ENCODE data around the gene SH3RF2.
"Not testable (repeated sequence)": the region's sequence is repeated elsewhere in the genome, so short reads cannot be mapped to it uniquely, and the experiment has no call there.

Gene SH3RF2

DNA sequence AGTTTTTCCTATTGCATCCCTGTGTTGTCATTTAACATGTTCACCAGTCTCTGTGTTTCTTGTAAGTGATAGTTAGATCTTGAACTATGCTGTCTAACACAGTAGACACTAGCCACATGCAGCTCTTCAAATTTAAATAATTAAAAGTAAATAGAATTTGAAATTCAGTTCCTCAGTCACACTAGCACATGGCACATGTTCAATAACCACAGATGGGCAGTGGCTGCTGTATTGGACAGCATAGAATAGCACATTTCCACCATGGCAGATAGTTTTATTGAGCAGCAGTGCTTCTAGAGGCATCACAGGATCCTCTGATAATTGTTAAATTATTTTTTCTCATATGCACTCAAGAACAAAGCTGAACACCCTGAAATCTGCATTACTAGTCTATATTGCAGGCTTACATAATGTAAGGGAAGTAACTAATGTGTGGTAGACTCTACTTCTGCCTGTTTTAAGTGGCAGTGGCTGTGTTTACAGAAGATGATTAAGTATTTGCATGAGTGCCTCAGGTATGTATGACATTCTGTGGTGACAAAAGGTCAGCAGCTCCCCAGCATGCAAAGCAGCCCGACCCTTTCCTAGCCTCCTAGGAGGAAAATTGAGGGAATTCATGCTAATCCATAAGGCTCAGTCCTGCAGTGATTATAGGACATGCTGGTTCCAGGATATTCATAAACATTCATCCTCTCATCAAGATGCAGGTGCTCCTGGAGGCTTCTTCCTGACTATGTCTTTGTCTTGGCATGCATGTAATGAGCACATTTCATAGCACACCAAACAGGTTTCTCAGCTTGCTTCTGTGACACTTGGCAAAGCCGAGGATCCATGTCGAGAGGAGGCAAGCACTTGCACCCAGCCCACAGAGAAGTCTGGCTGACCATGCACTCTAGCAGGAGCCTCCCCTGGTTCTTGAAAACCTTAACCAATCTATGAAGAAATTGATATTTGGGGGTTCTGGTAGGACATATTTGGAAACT, 45.5 kb downstream of the SH3RF2 start:
- peak; percentile 61 for DNase-seq

GRCh38 chr5:145982572-145983318, 46.4 kb downstream of the SH3RF2 start:
- DNase-seq = no peak

DNA sequence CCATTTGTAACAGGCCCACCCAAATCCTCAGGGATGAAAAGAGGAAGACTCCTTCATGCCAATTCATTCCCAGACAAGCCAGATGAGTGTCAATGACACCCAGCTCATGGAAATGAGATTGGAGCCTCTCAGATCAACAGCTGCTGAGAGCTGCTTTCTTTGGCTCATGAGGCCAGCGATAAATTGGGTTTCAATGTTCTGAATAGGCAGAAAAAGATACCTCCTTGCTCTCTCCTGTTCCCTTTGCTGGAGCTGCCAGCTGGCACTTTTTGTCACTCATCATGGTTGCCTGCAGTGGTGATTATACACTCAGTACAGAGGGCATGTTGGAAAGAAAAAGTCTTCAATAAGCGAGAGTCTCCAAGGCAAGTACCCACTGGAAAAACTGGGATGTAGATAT, 47.1 kb downstream of the SH3RF2 start:
- no peak for DNase-seq

DNA sequence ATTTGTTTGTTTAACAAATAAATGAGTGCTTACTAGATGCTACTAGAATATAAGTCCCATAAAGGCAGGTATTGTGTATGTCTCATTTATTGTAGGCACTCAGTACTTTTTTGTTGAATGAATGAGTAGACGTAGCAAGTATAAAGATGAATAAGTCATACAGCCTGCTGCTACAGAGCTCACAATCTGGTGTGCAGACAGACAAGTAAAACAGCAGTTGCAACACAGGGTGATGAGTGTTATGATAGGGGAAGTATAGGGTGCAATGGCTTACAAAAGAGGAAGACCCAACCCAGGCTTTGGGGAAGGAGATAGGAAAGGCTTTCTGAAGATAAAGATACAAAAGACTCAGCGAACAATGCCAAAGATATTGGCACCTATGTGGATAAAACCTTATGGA, 47.7 kb downstream of the SH3RF2 start:
- no peak for DNase-seq

- no peak for DNase-seq
These were observed 51.5 kb downstream of the SH3RF2 start for GRCh38 chr5:145987856-145988255.

DNA sequence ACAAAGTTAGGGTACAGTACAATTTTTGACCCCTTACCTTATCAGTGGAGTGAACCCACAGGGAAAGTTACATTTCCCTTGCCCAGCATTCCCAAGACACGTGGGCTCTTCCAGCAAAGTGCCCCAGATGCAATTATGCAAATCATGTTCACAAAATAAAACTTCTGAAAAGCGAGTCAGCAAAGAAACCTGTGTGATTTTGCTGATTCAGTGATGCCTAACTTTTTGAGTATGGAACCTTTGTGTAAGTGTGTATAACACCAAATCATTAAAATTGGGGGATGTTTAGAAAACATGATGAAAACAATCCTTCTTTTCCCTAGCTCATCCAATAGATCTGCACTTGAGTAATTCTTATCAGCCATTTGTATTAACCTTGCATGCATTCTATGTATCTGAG, 52.6 kb downstream of the SH3RF2 start:
- no peak for DNase-seq

- no peak for DNase-seq
These were observed 53.0 kb downstream of the SH3RF2 start for GRCh38 chr5:145989428-145989827.

GRCh38 chr5:145990170-145990569, 53.8 kb downstream of the SH3RF2 start:
- no peak for DNase-seq

- DNase-seq = no peak
These were observed 54.7 kb downstream of the SH3RF2 start for GRCh38 chr5:145991044-145991575.

- DNase-seq = not testable (repeated sequence)
These were observed 57.2 kb downstream of the SH3RF2 start for GRCh38 chr5:145993538-145993937.

GRCh38 chr5:145996135-145996534, 59.8 kb downstream of the SH3RF2 start:
- no peak for DNase-seq

GRCh38 chr5:145999208-145999607, 62.8 kb downstream of the SH3RF2 start:
- no peak for DNase-seq

DNA sequence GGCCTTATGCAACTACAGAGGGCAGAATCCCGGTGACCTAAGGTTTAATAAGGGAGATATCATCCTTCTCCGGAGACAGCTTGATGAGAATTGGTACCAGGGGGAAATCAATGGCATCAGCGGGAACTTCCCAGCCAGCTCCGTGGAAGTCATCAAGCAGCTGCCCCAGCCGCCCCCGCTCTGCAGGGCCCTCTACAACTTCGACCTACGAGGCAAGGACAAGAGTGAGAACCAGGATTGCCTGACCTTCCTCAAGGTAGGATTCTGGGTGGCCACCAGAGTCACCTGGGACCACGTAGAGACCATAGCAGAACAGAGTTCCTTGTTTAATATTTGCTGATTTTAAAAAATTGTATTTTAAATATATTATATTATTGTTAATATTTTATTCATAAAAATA, 63.7 kb downstream of the SH3RF2 start:
- DNase-seq = no peak

DNA sequence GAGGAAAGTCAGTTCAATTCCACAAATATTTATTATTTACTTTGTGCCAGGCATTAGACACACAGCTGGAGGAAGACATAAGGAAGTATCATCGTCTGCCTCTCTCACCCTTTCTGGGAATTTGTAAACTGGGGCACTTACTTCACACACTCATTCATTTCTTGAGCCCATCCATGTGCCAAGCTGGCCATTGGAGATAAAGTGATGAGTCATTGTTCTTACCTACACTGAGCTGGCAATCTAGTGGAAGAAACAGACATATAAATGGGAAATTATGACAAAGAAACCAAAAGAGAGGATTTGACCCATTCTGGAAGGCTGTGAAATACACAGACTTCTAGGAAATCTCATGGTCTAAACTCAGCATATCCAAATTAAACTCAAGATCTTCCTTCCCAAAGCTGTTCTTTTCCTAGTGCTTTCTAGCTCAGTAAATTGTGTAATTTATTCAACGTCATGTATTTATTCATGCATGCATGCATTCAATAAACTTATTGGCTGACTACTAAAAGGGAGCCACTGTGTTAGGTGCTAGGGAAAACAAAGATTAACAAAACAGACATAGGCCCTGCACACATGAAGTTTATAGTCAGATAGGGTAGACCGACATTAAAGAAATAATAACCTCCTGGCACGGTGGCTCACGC, 65.3 kb downstream of the SH3RF2 start:
- DNase-seq = no peak

DNA sequence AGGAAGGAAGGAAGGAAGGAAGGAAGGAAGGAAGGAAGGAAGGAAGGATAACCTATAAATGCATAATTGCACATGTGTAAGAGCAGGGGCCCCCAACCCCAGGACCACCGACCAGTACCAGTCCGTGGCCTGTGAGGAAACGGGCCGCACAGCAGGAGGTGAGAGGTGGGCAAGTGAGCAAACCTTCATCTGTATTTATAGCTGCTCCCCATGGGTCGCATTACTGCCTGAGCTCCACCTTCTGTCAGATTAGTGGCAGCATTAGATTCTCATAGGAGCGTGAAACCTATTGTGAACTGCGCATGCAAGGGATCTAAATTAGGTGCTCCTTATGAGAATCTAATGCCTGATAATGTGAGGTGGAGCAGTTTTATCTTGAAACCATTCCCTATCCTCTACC, 66.1 kb downstream of the SH3RF2 start:
- DNase-seq = no peak

DNA sequence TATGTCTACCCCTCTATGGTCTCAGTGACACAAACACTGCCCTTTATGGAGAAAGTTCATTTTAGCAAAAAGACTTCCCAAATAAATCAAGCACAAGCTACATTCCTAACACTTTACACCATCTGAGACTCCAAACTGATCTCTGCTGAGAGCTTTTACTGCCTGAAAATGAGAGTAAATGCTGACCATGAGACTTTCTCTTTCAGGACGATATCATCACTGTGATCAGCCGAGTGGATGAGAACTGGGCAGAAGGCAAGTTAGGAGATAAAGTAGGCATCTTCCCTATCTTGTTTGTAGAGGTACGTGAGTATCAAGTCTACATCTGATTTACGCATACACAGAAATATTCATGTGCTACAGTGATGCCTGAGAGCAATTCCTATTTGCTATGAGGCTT, 67.5 kb downstream of the SH3RF2 start:
- DNase-seq = no peak

- DNase-seq = no peak
These were observed 68.9 kb downstream of the SH3RF2 start for GRCh38 chr5:146005264-146005663.

- DNase-seq = no peak
These were observed 69.3 kb downstream of the SH3RF2 start for GRCh38 chr5:146005723-146006122.

- no peak for DNase-seq
These were observed 70.3 kb downstream of the SH3RF2 start for GRCh38 chr5:146006470-146007190.

- DNase-seq = peak; percentile 58
These were observed 70.9 kb downstream of the SH3RF2 start for GRCh38 chr5:146007270-146007669.

DNA sequence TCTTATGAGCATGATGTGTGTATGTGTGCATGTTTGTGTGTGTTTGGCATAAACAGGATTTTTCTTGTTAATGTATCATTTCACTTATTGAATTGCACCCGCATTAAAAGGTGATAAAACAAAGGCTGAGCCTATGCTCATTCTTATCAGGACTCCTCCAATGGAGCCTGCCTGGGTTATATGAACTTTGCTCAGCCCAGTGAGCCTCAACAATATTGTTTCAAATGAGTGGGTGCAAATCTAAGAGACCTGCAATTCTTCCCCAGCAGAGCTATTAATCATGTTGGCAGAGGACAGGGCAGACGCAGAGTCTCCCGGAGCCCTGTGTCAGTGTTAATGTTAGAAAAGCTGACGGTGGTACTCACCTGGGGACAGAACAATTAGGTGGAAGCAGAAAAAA, 71.6 kb downstream of the SH3RF2 start:
- no peak for DNase-seq

GRCh38 chr5:146009020-146009419, 72.6 kb downstream of the SH3RF2 start:
- no peak for DNase-seq

DNA sequence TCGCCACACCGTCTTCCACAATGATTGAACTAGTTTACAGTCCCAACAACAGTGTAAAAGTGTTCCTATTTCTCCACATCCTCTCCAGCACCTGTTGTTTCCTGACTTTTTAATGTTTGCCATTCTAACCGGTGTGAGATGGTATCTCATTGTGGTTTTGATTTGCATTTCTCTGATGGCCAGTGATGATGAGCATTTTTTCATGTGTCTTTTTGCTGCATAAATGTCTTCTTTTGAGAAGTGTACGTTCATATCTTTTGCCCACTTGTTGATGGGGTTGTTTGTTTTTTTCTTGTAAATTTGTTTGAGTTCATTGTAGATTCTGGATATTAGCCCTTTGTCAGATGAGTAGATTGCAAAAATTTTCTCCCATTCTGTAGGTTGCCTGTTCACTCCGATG, 74.1 kb downstream of the SH3RF2 start:
- not testable (repeated sequence) for DNase-seq

All from islet precursor cell (in vitro differentiated cells).